ENCODE data around the gene TGFBR3L. TPM values are rescaled to one million over a fixed set of nuclear protein-coding genes. Genes with fewer than 3 reads are reported as not detected.

The TGFBR3L gene
- total and polyA plus RNA-seq, 2 of the 13 experiments (the other 11 are each of a cell fraction or from before 2014, with no cell fraction given): 0.20 to 1.0 TPM

- TF ChIP-seq ELF3 (CRISPR knock-in tag; IDR thresholded peaks at IDR 0.05): 0 out of 2 replicates have a peak, but pooled peaks have one; percentile 5
- TF ChIP-seq, protein P1, sequence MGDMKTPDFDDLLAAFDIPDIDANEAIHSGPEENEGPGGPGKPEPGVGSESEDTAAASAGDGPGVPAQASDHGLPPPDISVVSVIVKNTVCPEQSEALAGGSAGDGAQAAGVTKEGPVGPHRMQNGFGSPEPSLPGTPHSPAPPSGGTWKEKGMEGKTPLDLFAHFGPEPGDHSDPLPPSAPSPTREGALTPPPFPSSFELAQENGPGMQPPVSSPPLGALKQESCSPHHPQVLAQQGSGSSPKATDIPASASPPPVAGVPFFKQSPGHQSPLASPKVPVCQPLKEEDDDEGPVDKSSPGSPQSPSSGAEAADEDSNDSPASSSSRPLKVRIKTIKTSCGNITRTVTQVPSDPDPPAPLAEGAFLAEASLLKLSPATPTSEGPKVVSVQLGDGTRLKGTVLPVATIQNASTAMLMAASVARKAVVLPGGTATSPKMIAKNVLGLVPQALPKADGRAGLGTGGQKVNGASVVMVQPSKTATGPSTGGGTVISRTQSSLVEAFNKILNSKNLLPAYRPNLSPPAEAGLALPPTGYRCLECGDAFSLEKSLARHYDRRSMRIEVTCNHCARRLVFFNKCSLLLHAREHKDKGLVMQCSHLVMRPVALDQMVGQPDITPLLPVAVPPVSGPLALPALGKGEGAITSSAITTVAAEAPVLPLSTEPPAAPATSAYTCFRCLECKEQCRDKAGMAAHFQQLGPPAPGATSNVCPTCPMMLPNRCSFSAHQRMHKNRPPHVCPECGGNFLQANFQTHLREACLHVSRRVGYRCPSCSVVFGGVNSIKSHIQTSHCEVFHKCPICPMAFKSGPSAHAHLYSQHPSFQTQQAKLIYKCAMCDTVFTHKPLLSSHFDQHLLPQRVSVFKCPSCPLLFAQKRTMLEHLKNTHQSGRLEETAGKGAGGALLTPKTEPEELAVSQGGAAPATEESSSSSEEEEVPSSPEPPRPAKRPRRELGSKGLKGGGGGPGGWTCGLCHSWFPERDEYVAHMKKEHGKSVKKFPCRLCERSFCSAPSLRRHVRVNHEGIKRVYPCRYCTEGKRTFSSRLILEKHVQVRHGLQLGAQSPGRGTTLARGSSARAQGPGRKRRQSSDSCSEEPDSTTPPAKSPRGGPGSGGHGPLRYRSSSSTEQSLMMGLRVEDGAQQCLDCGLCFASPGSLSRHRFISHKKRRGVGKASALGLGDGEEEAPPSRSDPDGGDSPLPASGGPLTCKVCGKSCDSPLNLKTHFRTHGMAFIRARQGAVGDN (CRISPR knock-in tag; IDR thresholded peaks at IDR 0.05): peak; percentile 45; the same call in 1 of the 2 replicates
- 0 out of 2 replicates have a peak, but pooled peaks have one; percentile 22 for TF ChIP-seq SPEN (CRISPR knock-in tag; IDR thresholded peaks at IDR 0.05; ENCODE audit: low read depth)
- TF ChIP-seq ZEB1 (IDR thresholded peaks at IDR 0.05; ENCODE audit: insufficient replicate concordance, low read depth): peak; percentile 6
Observed at GRCh38 chr19:7874897-7875273, 39.7 kb upstream of the TGFBR3L start (continued).

GRCh38 chr19:7877249-7877836 lies 37.3 kb upstream of the TGFBR3L start:
- Histone ChIP-seq H3K4me1 (ENCODE audit: insufficient read depth, low read length) (peaks cover 39% of the 10 kb centered on the region), H3K4me2 (ENCODE audit: low read depth, low read length) (no peak overlapping the region), H3K27ac (ENCODE audit: extremely low read length, insufficient read depth, low read length) (no peak overlapping the region), H2AFZ (ENCODE audit: low read length) (no peak overlapping the region), H3K27me3 (ENCODE audit: control insufficient read depth in 1 of 2, insufficient read depth in 2 of 2, low read length in 2 of 2) (peaks cover 0 to 4% of the 10 kb centered on the region in 2 experiments; a peak in 2 of 5 replicates), H4K20me1 (ENCODE audit: insufficient read depth, low read length) (no peaks in the 10 kb centered on the region), H3K9me3 (ENCODE audit: low read length) (no peaks in the 10 kb centered on the region), H3K79me2 (ENCODE audit: insufficient read depth, low read length) (no peaks in the 10 kb centered on the region), H3K4me3 (replicated peaks in 1 of 3; ENCODE audit: insufficient read depth in 1 of 3, low read depth in 2 of 3, low read length in 3 of 3) (no peak overlapping the region), H3K9ac (ENCODE audit: insufficient read depth, low read depth, low read length) (no peak overlapping the region), H3K36me3 (replicated peaks in 1 of 2; ENCODE audit: control insufficient read depth in 1 of 2, insufficient read depth in 2 of 2, low read length in 2 of 2) (no peaks in the 10 kb centered on the region)
- no peak for TF ChIP-seq KDM4B (CRISPR knock-in tag; IDR thresholded peaks at IDR 0.05)
- TF ChIP-seq, protein P2, sequence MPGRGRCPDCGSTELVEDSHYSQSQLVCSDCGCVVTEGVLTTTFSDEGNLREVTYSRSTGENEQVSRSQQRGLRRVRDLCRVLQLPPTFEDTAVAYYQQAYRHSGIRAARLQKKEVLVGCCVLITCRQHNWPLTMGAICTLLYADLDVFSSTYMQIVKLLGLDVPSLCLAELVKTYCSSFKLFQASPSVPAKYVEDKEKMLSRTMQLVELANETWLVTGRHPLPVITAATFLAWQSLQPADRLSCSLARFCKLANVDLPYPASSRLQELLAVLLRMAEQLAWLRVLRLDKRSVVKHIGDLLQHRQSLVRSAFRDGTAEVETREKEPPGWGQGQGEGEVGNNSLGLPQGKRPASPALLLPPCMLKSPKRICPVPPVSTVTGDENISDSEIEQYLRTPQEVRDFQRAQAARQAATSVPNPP (CRISPR knock-in tag; IDR thresholded peaks at IDR 0.05): no peak
- TF ChIP-seq, protein P3, sequence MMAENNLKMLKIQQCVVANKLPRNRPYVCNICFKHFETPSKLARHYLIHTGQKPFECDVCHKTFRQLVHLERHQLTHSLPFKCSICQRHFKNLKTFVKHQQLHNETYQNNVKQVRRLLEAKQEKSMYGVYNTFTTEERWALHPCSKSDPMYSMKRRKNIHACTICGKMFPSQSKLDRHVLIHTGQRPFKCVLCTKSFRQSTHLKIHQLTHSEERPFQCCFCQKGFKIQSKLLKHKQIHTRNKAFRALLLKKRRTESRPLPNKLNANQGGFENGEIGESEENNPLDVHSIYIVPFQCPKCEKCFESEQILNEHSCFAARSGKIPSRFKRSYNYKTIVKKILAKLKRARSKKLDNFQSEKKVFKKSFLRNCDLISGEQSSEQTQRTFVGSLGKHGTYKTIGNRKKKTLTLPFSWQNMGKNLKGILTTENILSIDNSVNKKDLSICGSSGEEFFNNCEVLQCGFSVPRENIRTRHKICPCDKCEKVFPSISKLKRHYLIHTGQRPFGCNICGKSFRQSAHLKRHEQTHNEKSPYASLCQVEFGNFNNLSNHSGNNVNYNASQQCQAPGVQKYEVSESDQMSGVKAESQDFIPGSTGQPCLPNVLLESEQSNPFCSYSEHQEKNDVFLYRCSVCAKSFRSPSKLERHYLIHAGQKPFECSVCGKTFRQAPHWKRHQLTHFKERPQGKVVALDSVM (CRISPR knock-in tag; IDR thresholded peaks at IDR 0.05): 0 out of 2 replicates have a peak, but pooled peaks have one; percentile 41
- no peak for TF ChIP-seq KDM5A (IDR thresholded peaks at IDR 0.05; ENCODE audit: borderline replicate concordance, low read length)
- no peak for TF ChIP-seq EP300 (IDR thresholded peaks at IDR 0.05; ENCODE audit: low read depth in 2 of 2, low read length in 2 of 2)
- no peak for TF ChIP-seq EP300 (CRISPR knock-in tag; IDR thresholded peaks at IDR 0.05; ENCODE audit: borderline replicate concordance)
- ChIA-PET POLR2A (no interaction called here), CTCF (ENCODE audit: low intra/inter-chr PET ratio, low total read pairs) (no interaction called here)
- ATAC-seq (no peak), DNase-seq (ENCODE audit: low spot score) (no peak), FAIRE-seq (no peak)
- intact Hi-C loops (cut with micrococcal nuclease; ENCODE audit: unreplicated experiment): loop anchor here (10.0 kb wide), 1 partner anchor 1143 kb away; the partner anchor contains the start of genes GPR108 and TRIP10
- WGBS (ENCODE audit: low lambda C conversion rate): 55% methylated on average over 6 of the region's 6 CpGs
- no TSS peak for BruUV-seq (replicated peaks)
- in situ Hi-C loops (cut with HindIII; ENCODE audit: extremely low pct_ligation_motif_present, low pct_unique_long_range_greater_than_20kb): no loop called here

Measured in HepG2 (cell line).